BE2C (cell line): ENCODE measurements around the gene CCDC28B.

Source experiments
- DNase-seq: peaks from one replicate; pipeline ENCODE4 v3.0.0-alpha.2; 2020
- H3K27me3 ChIP-seq: fragments of 250-450 bp; sonication (Bioruptor Pico); 2 replicates; pipeline ENCODE4 v1.5.1; 2020; ENCODE audit warnings: mild to moderate bottlenecking
- H3K36me3 ChIP-seq: fragments of 250-450 bp; sonication (Bioruptor Pico); 2 replicates; pipeline ENCODE4 v1.5.1; 2020; ENCODE audit warnings: mild to moderate bottlenecking
- H3K4me1 ChIP-seq: fragments of 250-450 bp; sonication (Bioruptor Pico); 2 replicates; pipeline ENCODE4 v1.5.1; 2020
- H3K4me3 ChIP-seq: 2 replicates; pipeline ENCODE4 v1.5.1; 2011; ENCODE audit warnings: low read depth, low read length
- H3K9me3 ChIP-seq: fragments of 250-450 bp; sonication (Bioruptor Pico); 2 replicates; pipeline ENCODE4 v1.5.1; 2020
- CTCF ChIP-seq: IDR thresholded peaks from 2 replicates; pipeline ENCODE4 v1.5.1; 2012; ENCODE audit warnings: mild to moderate bottlenecking, low read depth, low read length

Gene CCDC28B

GRCh38 chr1:32232558-32233304 lies 32.3 kb downstream of the CCDC28B start:
- Histone ChIP-seq H3K9me3 (no peaks in the 10 kb centered on the region), H3K4me3 (no peak overlapping the region), H3K4me1 (no peaks in the 10 kb centered on the region), H3K27me3 (no peaks in the 10 kb centered on the region), H3K36me3 (no peaks in the 10 kb centered on the region; the same call in none of the 2 replicates)
- no peak for TF ChIP-seq CTCF
- DNase-seq: no peak

- DNase-seq: no peak
- H3K4me1 ChIP-seq: no peaks in the 10 kb centered on the region
- no peaks in the 10 kb centered on the region for H3K27me3 ChIP-seq
- H3K9me3 ChIP-seq: no peaks in the 10 kb centered on the region
- TF ChIP-seq CTCF: no peak
- no peaks in the 10 kb centered on the region; the same call in 1 of the 2 replicates for H3K36me3 ChIP-seq
- H3K4me3 ChIP-seq: no peak overlapping the region
Measured at GRCh38 chr1:32234792-32235191, 34.4 kb downstream of the CCDC28B start.

GRCh38 chr1:32239337-32239736 lies 38.9 kb downstream of the CCDC28B start:
- TF ChIP-seq CTCF: no peak
- Histone ChIP-seq H3K27me3 (no peaks in the 10 kb centered on the region), H3K4me1 (no peaks in the 10 kb centered on the region), H3K9me3 (no peaks in the 10 kb centered on the region), H3K4me3 (no peak overlapping the region), H3K36me3 (no peaks in the 10 kb centered on the region)
- no peak for DNase-seq

GRCh38 chr1:32239790-32240139 lies 39.4 kb downstream of the CCDC28B start:
- TF ChIP-seq CTCF: no peak
- no peak for DNase-seq
- Histone ChIP-seq H3K27me3 (no peaks in the 10 kb centered on the region), H3K4me3 (no peak overlapping the region), H3K36me3 (no peaks in the 10 kb centered on the region), H3K9me3 (no peaks in the 10 kb centered on the region), H3K4me1 (no peaks in the 10 kb centered on the region)

GRCh38 chr1:32240140-32240951 lies 40.0 kb downstream of the CCDC28B start:
- TF ChIP-seq CTCF: no peak; the same call in 1 of the 2 replicates
- peak overlapping the region; percentile 64 for H3K4me3 ChIP-seq
- no peaks in the 10 kb centered on the region for H3K36me3 ChIP-seq
- H3K9me3 ChIP-seq: no peaks in the 10 kb centered on the region
- no peaks in the 10 kb centered on the region for H3K4me1 ChIP-seq
- peak; percentile 46 for DNase-seq
- no peaks in the 10 kb centered on the region for H3K27me3 ChIP-seq
